Stimulated activated naive B cell treated with anti-CD40 and anti-IgM and Interleukin-4, amounts not matched to agents 10 μg/mL and 1 μg/mL and 100 μg/mL, for 72 hours (primary cell): ENCODE data around the gene NSRP1.
A peak's percentile ranks its signal among the peaks of the same experiment; 100 is the strongest.
"Not testable (repeated sequence)": the region's sequence is repeated elsewhere in the genome, so short reads cannot be mapped to it uniquely, and the experiment has no call there.

Experiments used
- ATAC-seq, 2 donors: fragments of 150-1000 bp; cut with Tn5 transposase; replicated peaks; 2 replicates each; pipeline ENCODE4 v1.10.0; 2021; ENCODE audit warnings: moderate library complexity in 1 of 2
- DNase-seq: peaks from one replicate; pipeline ENCODE4 v3.0.0; 2021
- H3K27ac Mint-ChIP-seq: one replicate; pipeline ENCODE4 v1.8.0; 2022; ENCODE audit warnings: mild to moderate bottlenecking, mixed read lengths
- H3K27me3 Mint-ChIP-seq, 2 donors: one replicate each; pipeline ENCODE4 v1.8.0; 2022; ENCODE audit warnings: mixed read lengths in 2 of 2
- H3K36me3 Mint-ChIP-seq, 2 donors: one replicate each; pipeline ENCODE4 v1.8.0; 2022; ENCODE audit warnings: mixed read lengths in 2 of 2, mild to moderate bottlenecking in 1 of 2
- H3K4me1 Mint-ChIP-seq, 2 donors: one replicate each; pipeline ENCODE4 v1.8.0; 2022; ENCODE audit warnings: mixed read lengths in 2 of 2, mild to moderate bottlenecking in 1 of 2
- H3K4me3 Mint-ChIP-seq, 2 donors: one replicate each; pipeline ENCODE4 v1.8.0; 2022; ENCODE audit warnings: mild to moderate bottlenecking in 2 of 2, mixed read lengths in 2 of 2, moderate library complexity in 1 of 2
- H3K9me3 Mint-ChIP-seq, 2 donors: one replicate each; pipeline ENCODE4 v1.8.0; 2022; ENCODE audit warnings: mixed read lengths in 2 of 2, mild to moderate bottlenecking in 1 of 2

Gene NSRP1

GRCh38 chr17:30101686-30102390 lies 14.8 kb upstream of the NSRP1 start:
- H3K27ac Mint-ChIP-seq = no peak overlapping the region
- peaks cover 0 to 8% of the 10 kb centered on the region in 2 donors for H3K27me3 Mint-ChIP-seq
- H3K36me3 Mint-ChIP-seq = no peaks in the 10 kb centered on the region
- H3K4me3 Mint-ChIP-seq = no peak overlapping the region
- no peaks in the 10 kb centered on the region for H3K9me3 Mint-ChIP-seq
- ATAC-seq (no peak), DNase-seq (no peak)
- H3K4me1 Mint-ChIP-seq = peaks cover 5 to 6% of the 10 kb centered on the region in 2 donors

- ATAC-seq = no peak
- no peaks in the 10 kb centered on the region for H3K9me3 Mint-ChIP-seq
- no peak for DNase-seq
- peaks cover 5 to 6% of the 10 kb centered on the region in 2 donors for H3K4me1 Mint-ChIP-seq
- H3K27ac Mint-ChIP-seq = no peak overlapping the region
- no peaks in the 10 kb centered on the region for H3K36me3 Mint-ChIP-seq
- H3K27me3 Mint-ChIP-seq = peaks cover 4 to 5% of the 10 kb centered on the region in 2 donors
- no peak overlapping the region for H3K4me3 Mint-ChIP-seq
Observed at GRCh38 chr17:30103921-30104320, 12.7 kb upstream of the NSRP1 start.

- Mint-ChIP-seq H3K36me3 (no peaks in the 10 kb centered on the region), H3K27me3 (peaks cover 4 to 5% of the 10 kb centered on the region in 2 donors)
Observed at GRCh38 chr17:30104575-30105339, 11.9 kb upstream of the NSRP1 start.

GRCh38 chr17:30112794-30113193 lies 3.8 kb upstream of the NSRP1 start:
- peaks cover 0 to 2% of the 10 kb centered on the region in 2 donors for H3K27me3 Mint-ChIP-seq
- peaks cover 12 to 18% of the 10 kb centered on the region in 2 donors for H3K4me1 Mint-ChIP-seq
- H3K36me3 Mint-ChIP-seq = peaks cover 3 to 5% of the 10 kb centered on the region in 2 donors
- ATAC-seq (peak; percentile 53 to 68), DNase-seq (no peak)
- no peak overlapping the region for H3K27ac Mint-ChIP-seq
- peak overlapping the region in 1 of 2 donors; percentile 4 for H3K4me3 Mint-ChIP-seq
- H3K9me3 Mint-ChIP-seq = no peaks in the 10 kb centered on the region

More at GRCh38 chr17:30104575-30105339, 11.9 kb upstream of the NSRP1 start:
- Mint-ChIP-seq H3K4me1 (peaks cover 5 to 6% of the 10 kb centered on the region in 2 donors), H3K27ac (peak overlapping the region; percentile 16), H3K9me3 (no peaks in the 10 kb centered on the region), H3K4me3 (peak overlapping the region; percentile 73 to 85)
- ATAC-seq (peak; percentile 98), DNase-seq (peak; percentile 58)

- Mint-ChIP-seq H3K27ac (peak overlapping the region; percentile 3), H3K9me3 (no peaks in the 10 kb centered on the region), H3K36me3 (peaks cover 3 to 5% of the 10 kb centered on the region in 2 donors), H3K4me3 (no peak overlapping the region), H3K4me1 (peaks cover 12 to 23% of the 10 kb centered on the region in 2 donors), H3K27me3 (no peaks in the 10 kb centered on the region)
- DNase-seq = no peak
- peak; percentile 40 to 48 for ATAC-seq
Observed at GRCh38 chr17:30113213-30113612, 3.4 kb upstream of the NSRP1 start.

GRCh38 chr17:30116345-30116660 lies 313 bp upstream of the NSRP1 start:
- no peaks in the 10 kb centered on the region for H3K9me3 Mint-ChIP-seq
- peak; percentile 24 to 34 for ATAC-seq
- H3K4me3 Mint-ChIP-seq = peak overlapping the region; percentile 90 to 94

GRCh38 chr17:30117675-30118081 lies 1.1 kb downstream of the NSRP1 start:
- no peaks in the 10 kb centered on the region for H3K9me3 Mint-ChIP-seq
- H3K4me3 Mint-ChIP-seq = peak overlapping the region; percentile 90 to 94
- ATAC-seq (no peak), DNase-seq (no peak)
- H3K27me3 Mint-ChIP-seq = no peaks in the 10 kb centered on the region
- peak overlapping the region; percentile 99 for H3K27ac Mint-ChIP-seq
- H3K36me3 Mint-ChIP-seq = peaks cover 16 to 26% of the 10 kb centered on the region in 2 donors
- H3K4me1 Mint-ChIP-seq = peaks cover 19 to 49% of the 10 kb centered on the region in 2 donors

More at GRCh38 chr17:30116345-30116660, 313 bp upstream of the NSRP1 start:
- peaks cover 16 to 21% of the 10 kb centered on the region in 2 donors for H3K36me3 Mint-ChIP-seq
- H3K27me3 Mint-ChIP-seq = no peaks in the 10 kb centered on the region
- peak overlapping the region; percentile 99 for H3K27ac Mint-ChIP-seq
- no peak for DNase-seq
- peaks cover 22 to 47% of the 10 kb centered on the region in 2 donors for H3K4me1 Mint-ChIP-seq

- Mint-ChIP-seq H3K4me3 (peak overlapping the region; percentile 48), H3K36me3 (peaks cover 16 to 26% of the 10 kb centered on the region in 2 donors), H3K27ac (peak overlapping the region; percentile 76), H3K4me1 (peaks cover 17 to 40% of the 10 kb centered on the region in 2 donors)
- not testable (repeated sequence) for DNase-seq, ATAC-seq, H3K9me3 Mint-ChIP-seq, H3K27me3 Mint-ChIP-seq
Observed at GRCh38 chr17:30118635-30119034, 2.0 kb downstream of the NSRP1 start.

- H3K27me3 Mint-ChIP-seq = no peaks in the 10 kb centered on the region
- peak overlapping the region; percentile 16 for H3K27ac Mint-ChIP-seq
- H3K4me3 Mint-ChIP-seq = no peak overlapping the region
Observed at GRCh38 chr17:30124273-30124796, 7.7 kb downstream of the NSRP1 start.

GRCh38 chr17:30130121-30130520 lies 13.5 kb downstream of the NSRP1 start:
- Mint-ChIP-seq H3K27ac (no peak overlapping the region), H3K4me3 (no peak overlapping the region), H3K27me3 (no peaks in the 10 kb centered on the region), H3K36me3 (peaks cover 31 to 38% of the 10 kb centered on the region in 2 donors), H3K4me1 (peaks cover 6 to 27% of the 10 kb centered on the region in 2 donors), H3K9me3 (no peaks in the 10 kb centered on the region)
- DNase-seq (no peak), ATAC-seq (no peak)

More at GRCh38 chr17:30124273-30124796, 7.7 kb downstream of the NSRP1 start:
- ATAC-seq (no peak), DNase-seq (no peak)
- Mint-ChIP-seq H3K36me3 (peaks cover 16 to 27% of the 10 kb centered on the region in 2 donors), H3K4me1 (peaks cover 16 to 48% of the 10 kb centered on the region in 2 donors), H3K9me3 (no peaks in the 10 kb centered on the region)

- H3K4me3 Mint-ChIP-seq = no peak overlapping the region
- no peaks in the 10 kb centered on the region for H3K27me3 Mint-ChIP-seq
- peaks cover 4 to 12% of the 10 kb centered on the region in 2 donors for H3K4me1 Mint-ChIP-seq
- H3K27ac Mint-ChIP-seq = no peak overlapping the region
- DNase-seq (no peak), ATAC-seq (no peak)
- peaks cover 29 to 34% of the 10 kb centered on the region in 2 donors for H3K36me3 Mint-ChIP-seq
- no peaks in the 10 kb centered on the region for H3K9me3 Mint-ChIP-seq
Observed at GRCh38 chr17:30132615-30133014, 16.0 kb downstream of the NSRP1 start.

- H3K4me1 Mint-ChIP-seq = peaks cover 6 to 18% of the 10 kb centered on the region in 2 donors
- H3K9me3 Mint-ChIP-seq = no peaks in the 10 kb centered on the region
- DNase-seq = no peak
- no peak overlapping the region for H3K27ac Mint-ChIP-seq
- no peak overlapping the region for H3K4me3 Mint-ChIP-seq
- H3K36me3 Mint-ChIP-seq = peaks cover 29 to 34% of the 10 kb centered on the region in 2 donors
- H3K27me3 Mint-ChIP-seq = no peaks in the 10 kb centered on the region
- no peak for ATAC-seq
Observed at GRCh38 chr17:30133197-30133596, 16.6 kb downstream of the NSRP1 start.

- H3K27ac Mint-ChIP-seq = no peak overlapping the region
- H3K9me3 Mint-ChIP-seq = no peaks in the 10 kb centered on the region
- H3K4me3 Mint-ChIP-seq = no peak overlapping the region
- H3K4me1 Mint-ChIP-seq = peaks cover 6 to 19% of the 10 kb centered on the region in 2 donors
- no peak for DNase-seq
- no peak for ATAC-seq
- no peaks in the 10 kb centered on the region for H3K27me3 Mint-ChIP-seq
- H3K36me3 Mint-ChIP-seq = peaks cover 35 to 40% of the 10 kb centered on the region in 2 donors
Observed at GRCh38 chr17:30134551-30134950, 17.9 kb downstream of the NSRP1 start.

GRCh38 chr17:30137158-30137557 lies 20.5 kb downstream of the NSRP1 start:
- Mint-ChIP-seq H3K27ac (no peak overlapping the region), H3K4me3 (no peak overlapping the region), H3K4me1 (peaks cover 6 to 7% of the 10 kb centered on the region in 2 donors), H3K9me3 (no peaks in the 10 kb centered on the region), H3K36me3 (peaks cover 31 to 34% of the 10 kb centered on the region in 2 donors), H3K27me3 (no peaks in the 10 kb centered on the region)
- DNase-seq (no peak), ATAC-seq (no peak)
